AG10803 (cell line): ENCODE data around the gene LIME1.

ENCODE experiments used
- DNase-seq: peaks from one replicate; pipeline ENCODE4 v3.0.0; 2010; ENCODE audit warnings: low read depth
- H3K4me3 ChIP-seq: 2 replicates; pipeline ENCODE4 v1.5.1; 2011; ENCODE audit warnings: mild to moderate bottlenecking, low read length, control low read depth
- TF ChIP-seq, protein P1 (sequence below): conservative IDR thresholded peaks from 2 replicates; pipeline ENCODE4 v1.5.1; 2011; ENCODE audit warnings: mild to moderate bottlenecking, low read length, control low read depth, inconsistent platforms

The LIME1 gene

DNA sequence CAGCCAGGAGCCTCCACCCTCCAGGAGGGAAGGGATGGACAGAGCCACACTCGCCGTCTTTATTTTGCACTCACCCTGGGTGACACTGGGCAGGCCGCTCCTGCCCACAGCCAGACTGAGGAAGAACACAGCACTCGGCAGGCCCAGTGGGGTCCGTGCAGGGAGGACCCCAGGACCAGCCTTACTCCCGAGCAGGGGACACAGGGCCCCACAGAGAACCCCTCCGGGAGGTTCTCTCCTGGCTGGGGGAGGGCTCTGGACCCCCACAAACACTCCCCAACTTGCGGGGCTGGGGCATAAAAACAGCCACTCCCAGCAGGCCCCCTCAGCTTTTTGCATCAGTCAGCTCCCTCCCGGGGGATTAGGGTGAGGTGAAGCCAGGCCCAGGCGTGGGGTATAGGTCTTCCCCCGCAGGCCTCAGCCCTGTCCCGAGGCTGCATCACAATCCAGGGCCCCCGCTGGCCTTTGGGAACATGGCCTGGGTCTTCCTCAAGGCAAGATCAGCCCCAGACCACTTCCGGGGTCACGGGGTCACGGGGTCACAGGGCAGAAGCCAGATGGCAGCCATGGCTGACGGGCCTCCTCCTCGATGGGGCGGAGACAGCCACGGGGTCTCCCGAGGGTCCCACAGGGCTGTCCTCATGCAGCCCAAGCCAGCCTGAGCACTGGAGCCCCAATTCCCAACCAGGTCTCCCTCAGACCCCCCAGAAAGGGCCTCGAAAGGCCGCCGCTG lies 36.8 kb upstream of the LIME1 start:
- no peak for DNase-seq
- H3K4me3 ChIP-seq = no peak overlapping the region
- TF ChIP-seq, protein P1, sequence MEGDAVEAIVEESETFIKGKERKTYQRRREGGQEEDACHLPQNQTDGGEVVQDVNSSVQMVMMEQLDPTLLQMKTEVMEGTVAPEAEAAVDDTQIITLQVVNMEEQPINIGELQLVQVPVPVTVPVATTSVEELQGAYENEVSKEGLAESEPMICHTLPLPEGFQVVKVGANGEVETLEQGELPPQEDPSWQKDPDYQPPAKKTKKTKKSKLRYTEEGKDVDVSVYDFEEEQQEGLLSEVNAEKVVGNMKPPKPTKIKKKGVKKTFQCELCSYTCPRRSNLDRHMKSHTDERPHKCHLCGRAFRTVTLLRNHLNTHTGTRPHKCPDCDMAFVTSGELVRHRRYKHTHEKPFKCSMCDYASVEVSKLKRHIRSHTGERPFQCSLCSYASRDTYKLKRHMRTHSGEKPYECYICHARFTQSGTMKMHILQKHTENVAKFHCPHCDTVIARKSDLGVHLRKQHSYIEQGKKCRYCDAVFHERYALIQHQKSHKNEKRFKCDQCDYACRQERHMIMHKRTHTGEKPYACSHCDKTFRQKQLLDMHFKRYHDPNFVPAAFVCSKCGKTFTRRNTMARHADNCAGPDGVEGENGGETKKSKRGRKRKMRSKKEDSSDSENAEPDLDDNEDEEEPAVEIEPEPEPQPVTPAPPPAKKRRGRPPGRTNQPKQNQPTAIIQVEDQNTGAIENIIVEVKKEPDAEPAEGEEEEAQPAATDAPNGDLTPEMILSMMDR = no peak

DNA sequence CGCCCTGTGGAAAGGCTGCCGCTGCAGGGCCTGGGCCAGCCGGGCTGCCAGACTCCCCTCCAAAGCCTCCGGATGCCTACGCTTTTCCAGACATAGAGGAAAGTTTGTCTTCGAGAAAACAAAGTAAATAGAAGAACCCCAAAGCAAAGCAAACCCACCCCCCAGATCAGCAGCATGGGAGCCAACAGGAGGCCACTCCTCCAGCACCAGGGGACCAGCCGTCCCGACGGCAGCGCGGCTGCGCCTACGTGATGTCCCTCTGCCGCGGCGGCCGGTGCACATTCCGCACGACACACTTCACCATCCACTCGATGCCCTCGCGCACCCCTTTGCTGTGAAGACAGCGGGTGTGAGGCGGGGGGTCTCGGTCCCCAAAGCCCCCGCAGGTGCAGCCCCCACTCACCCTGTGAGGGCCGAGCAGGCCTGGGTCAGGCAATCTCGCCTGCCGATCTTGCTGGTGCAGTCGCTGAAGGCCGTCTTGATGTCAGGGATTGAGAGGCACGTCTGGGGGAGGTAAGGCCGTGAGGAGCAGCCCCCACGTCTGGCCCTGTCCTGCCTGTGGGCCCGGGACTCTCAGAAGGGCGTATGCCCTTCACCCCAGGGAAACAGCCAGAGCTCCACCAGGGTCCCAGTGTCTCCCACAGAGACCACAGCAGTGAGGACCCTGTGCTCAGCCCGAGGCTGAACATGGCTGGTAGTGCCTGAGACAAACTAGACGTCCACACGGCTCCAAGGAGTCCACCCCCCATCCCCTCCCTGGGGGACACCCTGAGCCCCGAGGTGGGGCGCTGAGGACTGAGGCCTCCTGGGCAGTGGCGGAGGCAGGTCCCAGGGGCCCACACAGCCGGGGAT lies 36.0 kb upstream of the LIME1 start:
- TF ChIP-seq, protein P1 = no peak
- DNase-seq = no peak
- no peak overlapping the region for H3K4me3 ChIP-seq

DNA sequence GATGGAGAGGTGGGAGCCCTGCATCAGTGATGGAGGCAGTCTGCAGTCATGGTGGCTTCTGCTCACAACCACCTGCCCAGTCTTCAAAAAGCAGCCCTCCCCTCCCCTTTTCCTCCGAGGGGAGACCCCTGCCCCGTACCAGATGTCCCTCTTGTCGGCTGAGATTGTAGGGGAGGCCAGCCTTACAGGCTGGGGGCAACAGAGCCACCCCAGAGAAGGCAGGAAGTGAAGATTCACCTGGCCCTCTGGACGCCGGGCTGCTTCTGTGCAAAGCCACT lies 35.5 kb upstream of the LIME1 start:
- no peak for DNase-seq

DNA sequence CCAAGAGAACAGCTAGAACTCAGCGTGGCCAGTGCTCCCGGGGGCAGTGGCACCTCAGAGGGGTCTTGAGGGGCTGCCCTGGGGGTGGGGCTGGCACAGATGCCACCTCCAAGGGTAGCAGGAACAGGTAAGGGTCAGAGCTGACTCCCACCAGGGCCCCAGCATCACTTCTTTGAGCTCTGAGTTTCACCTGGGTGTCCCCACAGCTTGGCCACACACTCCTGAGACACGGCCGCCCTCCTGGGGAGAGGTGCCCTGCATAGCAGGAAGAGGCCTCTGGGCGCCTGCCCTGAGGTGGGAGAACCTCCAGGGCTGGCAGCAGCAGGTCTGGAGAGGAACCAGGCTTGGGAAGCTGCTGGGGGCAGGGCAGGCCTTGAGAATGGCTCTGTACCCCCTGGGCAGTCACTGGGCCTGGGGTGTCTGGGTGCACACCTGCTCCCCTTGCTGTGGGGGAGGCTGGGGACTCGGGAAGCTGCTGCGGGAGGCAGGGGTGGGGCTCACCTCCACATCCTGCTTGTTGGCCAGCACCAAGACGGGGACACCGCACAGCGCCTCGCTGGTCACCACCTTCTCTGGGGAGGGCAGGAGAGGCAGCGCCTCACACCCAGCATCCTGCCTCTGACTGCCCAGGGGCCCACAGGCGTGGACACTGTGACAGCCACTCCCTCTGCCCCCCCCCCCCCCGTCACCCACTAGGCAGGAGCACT lies 35.0 kb upstream of the LIME1 start:
- H3K4me3 ChIP-seq = no peak overlapping the region
- DNase-seq = no peak
- TF ChIP-seq, protein P1 = no peak

More for the DNA sequence above, 35.5 kb upstream of the LIME1 start:
- H3K4me3 ChIP-seq = no peak overlapping the region
- TF ChIP-seq, protein P1 = no peak

DNA sequence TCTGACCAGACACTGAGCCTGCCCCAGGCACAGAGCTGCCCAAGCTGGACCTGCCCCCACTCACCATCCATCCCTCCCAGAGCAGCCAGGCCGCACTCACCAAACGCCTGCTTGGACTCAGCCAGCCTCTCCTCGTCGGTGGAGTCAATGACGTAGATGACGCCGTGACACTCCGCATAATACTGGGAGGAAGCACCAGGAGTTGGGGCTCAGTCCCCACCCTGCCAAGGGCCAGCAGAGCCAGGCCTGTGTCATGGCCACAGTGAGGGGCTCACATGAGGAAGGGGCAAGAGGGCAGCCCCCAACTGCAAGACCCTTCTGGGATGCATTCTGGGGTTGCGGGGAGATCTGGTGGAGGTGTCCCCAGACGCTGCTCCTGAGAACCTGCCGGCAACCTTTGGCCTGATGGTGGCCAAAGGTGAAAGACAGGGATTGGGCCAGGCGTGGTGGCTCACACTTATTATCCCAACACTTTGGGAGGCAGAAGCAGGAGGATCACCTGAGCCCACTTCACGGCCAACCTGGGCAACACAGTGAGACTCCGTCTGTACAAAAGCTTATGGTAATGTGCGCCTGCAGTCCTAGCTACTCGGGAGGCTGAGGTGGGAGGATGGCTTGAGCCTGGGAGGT lies 34.3 kb upstream of the LIME1 start:
- H3K4me3 ChIP-seq = no peak overlapping the region
- TF ChIP-seq, protein P1 = no peak
- DNase-seq = no peak

DNA sequence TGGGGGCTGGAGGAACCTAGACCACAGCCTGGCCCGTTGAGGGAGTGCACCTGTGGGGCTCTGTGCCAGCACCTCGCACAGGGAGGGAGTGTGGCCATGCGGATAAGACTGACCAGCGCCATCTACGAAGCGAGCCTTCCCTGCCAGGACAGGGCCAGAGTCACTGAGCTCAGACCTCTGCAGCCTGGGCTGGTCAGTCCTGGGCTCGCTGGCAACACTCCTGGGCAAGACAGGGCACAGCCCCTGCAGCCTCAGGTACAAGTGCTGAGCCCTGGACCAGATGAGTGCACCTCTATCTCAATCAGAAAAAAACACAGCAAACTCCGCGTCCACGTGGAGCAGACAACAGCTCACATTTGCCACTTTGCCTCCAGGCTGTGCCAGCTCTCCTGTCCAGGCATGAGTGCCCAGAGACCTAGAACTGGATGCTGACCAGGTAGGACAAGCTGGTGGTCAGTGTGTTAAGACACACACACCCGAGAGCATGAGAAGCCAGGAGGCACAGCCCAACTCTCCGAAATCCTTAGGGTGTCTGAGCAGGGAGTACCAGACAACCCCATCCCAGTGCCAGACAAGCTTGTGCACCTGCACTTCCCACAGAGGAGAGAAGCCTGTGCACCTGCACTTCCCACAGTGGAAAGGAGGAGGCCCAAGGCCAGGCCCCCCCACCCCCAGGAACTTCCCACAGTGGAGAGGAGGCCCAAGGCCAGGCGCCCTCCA lies 33.6 kb upstream of the LIME1 start:
- TF ChIP-seq, protein P1 = no peak
- DNase-seq = no peak

More for the DNA sequence above, 33.6 kb upstream of the LIME1 start:
- H3K4me3 ChIP-seq = no peak overlapping the region
